A673 (cell line): ENCODE data around the gene STK17B. TPM values are rescaled to one million over a fixed set of nuclear protein-coding genes. Genes with fewer than 3 reads are reported as not detected.

Experiments used
- BruUV-seq: library from RNA; stranded (reverse); fragments of 400-500 nt; replicated peaks from 2 replicates; lab custom pipeline; 2021; lab: Mats Ljungman, UMichigan
- CTCF ChIA-PET: fragments of 300-600 bp; sonication (Branson Sonifier 250); formaldehyde crosslinking; loops from one replicate; lab custom pipeline; 2022; ENCODE audit warnings: antibody characterized with exemption; lab: Charles Lee
- POLR2A ChIA-PET: fragments of 300-600 bp; sonication (Branson Sonifier 250); formaldehyde crosslinking; loops from one replicate; lab custom pipeline; 2022; ENCODE audit warnings: antibody characterized with exemption; ENCODE audit not compliant: low non-redundant PET; lab: Charles Lee
- DNase-seq: peaks from one replicate; pipeline ENCODE4 v3.0.0-alpha.2; 2015; ENCODE audit warnings: low spot score
- H3K27ac ChIP-seq: fragments of 200-600 bp; sonication (generic); 2 replicates; pipeline ENCODE4 v1.5.1; 2016; ENCODE audit warnings: mixed run types, low read depth, mild to moderate bottlenecking, mixed read lengths, antibody characterized with exemption, low read length; ENCODE audit not compliant: poor library complexity, severe bottlenecking
- H3K27me3 ChIP-seq: fragments of 200-600 bp; sonication (generic); replicated peaks from 2 replicates; pipeline ENCODE4 v1.6.1; 2017; ENCODE audit warnings: mixed run types, low read depth, mild to moderate bottlenecking, mixed read lengths, antibody characterized with exemption, low read length; ENCODE audit not compliant: insufficient read depth, poor library complexity
- H3K36me3 ChIP-seq: fragments of 200-600 bp; sonication (generic); 2 replicates; pipeline ENCODE4 v1.6.1; 2016; ENCODE audit warnings: mixed run types, mild to moderate bottlenecking, mixed read lengths, antibody characterized with exemption, low read length; ENCODE audit not compliant: insufficient read depth, poor library complexity, severe bottlenecking
- H3K4me1 ChIP-seq: fragments of 200-600 bp; sonication (generic); 2 replicates; pipeline ENCODE4 v1.6.1; 2017; ENCODE audit warnings: mixed run types, mild to moderate bottlenecking, mixed read lengths, antibody characterized with exemption, low read length; ENCODE audit not compliant: insufficient read depth, poor library complexity, severe bottlenecking
- H3K4me3 ChIP-seq: fragments of 200-600 bp; sonication (generic); 2 replicates; pipeline ENCODE4 v1.5.1; 2016; ENCODE audit warnings: low read depth, mixed run types, mild to moderate bottlenecking, mixed read lengths, low read length; ENCODE audit not compliant: poor library complexity, severe bottlenecking
- H3K9me3 ChIP-seq: fragments of 200-600 bp; sonication (generic); 2 replicates; pipeline ENCODE4 v1.6.1; 2016; ENCODE audit warnings: mixed run types, low read depth, mild to moderate bottlenecking, mixed read lengths, antibody characterized with exemption, low read length; ENCODE audit not compliant: poor library complexity, severe bottlenecking
- EZH2 ChIP-seq: fragments of 200-600 bp; sonication (generic); IDR thresholded peaks from 2 replicates; pipeline ENCODE4 v1.6.1; 2017; ENCODE audit warnings: borderline replicate concordance, low read depth, mild to moderate bottlenecking, mixed read lengths, antibody characterized with exemption, low read length; ENCODE audit not compliant: poor library complexity, severe bottlenecking
- intact Hi-C: fragments of 100-400 bp; cut with micrococcal nuclease; formaldehyde crosslinking; loops from one replicate; pipeline ENCODE4 v1.10.0; 2022; ENCODE audit not compliant: unreplicated experiment
- total RNA-seq: library from RNA; stranded (reverse); gene quantifications from 2 replicates; pipeline ENCODE4 v1.2.3, GENCODE V29; 2021
- TF ChIP-seq, protein P1 (sequence below): fragments of 300-800, 200-600 bp; sonication (generic); conservative IDR thresholded peaks from 2 replicates; pipeline ENCODE4 v1.5.1; 2017; ENCODE audit warnings: low read depth, mild to moderate bottlenecking, antibody characterized with exemption, low read length, moderate library complexity, mixed read lengths

STK17B gene
- total RNA-seq, 1 experiment from 2014 or later: 18.5 TPM

GRCh38 chr2:196214156-196214555 is 42.8 kb upstream of the STK17B start:
- POLR2A ChIA-PET: interaction anchor here (0.7 kb wide), 1 partner anchor 192 kb away, joined by 4 read pairs; no protein-coding TSS in a partner anchor
- no TSS peak for BruUV-seq
- no peak overlapping the region for H3K4me3 ChIP-seq
- H3K4me1 ChIP-seq: no peaks in the 10 kb centered on the region
- no peak overlapping the region for H3K27ac ChIP-seq
- H3K36me3 ChIP-seq: no peaks in the 10 kb centered on the region
- H3K27me3 ChIP-seq: no peaks in the 10 kb centered on the region
- intact Hi-C loops: no loop called here
- TF ChIP-seq, protein P1, sequence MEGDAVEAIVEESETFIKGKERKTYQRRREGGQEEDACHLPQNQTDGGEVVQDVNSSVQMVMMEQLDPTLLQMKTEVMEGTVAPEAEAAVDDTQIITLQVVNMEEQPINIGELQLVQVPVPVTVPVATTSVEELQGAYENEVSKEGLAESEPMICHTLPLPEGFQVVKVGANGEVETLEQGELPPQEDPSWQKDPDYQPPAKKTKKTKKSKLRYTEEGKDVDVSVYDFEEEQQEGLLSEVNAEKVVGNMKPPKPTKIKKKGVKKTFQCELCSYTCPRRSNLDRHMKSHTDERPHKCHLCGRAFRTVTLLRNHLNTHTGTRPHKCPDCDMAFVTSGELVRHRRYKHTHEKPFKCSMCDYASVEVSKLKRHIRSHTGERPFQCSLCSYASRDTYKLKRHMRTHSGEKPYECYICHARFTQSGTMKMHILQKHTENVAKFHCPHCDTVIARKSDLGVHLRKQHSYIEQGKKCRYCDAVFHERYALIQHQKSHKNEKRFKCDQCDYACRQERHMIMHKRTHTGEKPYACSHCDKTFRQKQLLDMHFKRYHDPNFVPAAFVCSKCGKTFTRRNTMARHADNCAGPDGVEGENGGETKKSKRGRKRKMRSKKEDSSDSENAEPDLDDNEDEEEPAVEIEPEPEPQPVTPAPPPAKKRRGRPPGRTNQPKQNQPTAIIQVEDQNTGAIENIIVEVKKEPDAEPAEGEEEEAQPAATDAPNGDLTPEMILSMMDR: no peak
- no peak for TF ChIP-seq EZH2
- H3K9me3 ChIP-seq: no peaks in the 10 kb centered on the region
- CTCF ChIA-PET: no interaction called here
- no peak for DNase-seq

GRCh38 chr2:196213252-196213980 is 42.0 kb upstream of the STK17B start:
- Histone ChIP-seq H3K9me3 (no peaks in the 10 kb centered on the region), H3K27ac (no peak overlapping the region), H3K36me3 (no peaks in the 10 kb centered on the region), H3K4me3 (no peak overlapping the region), H3K4me1 (no peaks in the 10 kb centered on the region), H3K27me3 (no peaks in the 10 kb centered on the region)
- intact Hi-C loops: no loop called here
- DNase-seq: no peak
- CTCF ChIA-PET: no interaction called here
- POLR2A ChIA-PET: interaction anchor here (0.7 kb wide), 1 partner anchor 192 kb away, joined by 4 read pairs; no protein-coding TSS in a partner anchor
- TF ChIP-seq EZH2: no peak
- TF ChIP-seq, protein P1: no peak
- no TSS peak for BruUV-seq

DNA sequence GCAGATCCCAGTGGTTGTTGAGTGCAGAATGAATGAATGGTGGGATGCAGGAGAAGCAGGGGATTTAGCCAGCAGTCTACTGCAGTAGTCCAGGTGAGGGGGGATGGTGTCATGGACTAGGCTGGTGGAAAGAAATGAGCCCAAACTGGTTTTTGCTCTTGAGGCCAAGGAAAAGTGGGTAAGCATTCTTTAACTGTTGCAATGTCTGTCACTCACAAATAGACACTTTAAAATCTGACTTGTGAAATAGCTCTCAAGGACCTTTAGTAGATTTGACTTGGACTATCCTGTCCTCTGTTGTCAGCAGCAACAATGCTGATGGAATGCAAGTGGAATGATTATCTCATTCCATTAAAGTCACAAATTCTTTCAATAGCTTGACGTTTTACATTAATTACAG is 37.5 kb upstream of the STK17B start:
- POLR2A ChIA-PET: no interaction called here
- CTCF ChIA-PET: no interaction called here
- H3K4me3 ChIP-seq: no peak overlapping the region
- intact Hi-C loops: no loop called here
- no peak for DNase-seq
- BruUV-seq: no TSS peak
- H3K9me3 ChIP-seq: no peaks in the 10 kb centered on the region
- H3K36me3 ChIP-seq: no peaks in the 10 kb centered on the region
- TF ChIP-seq, protein P1: no peak
- TF ChIP-seq EZH2: no peak
- peaks cover 12% of the 10 kb centered on the region for H3K4me1 ChIP-seq
- H3K27me3 ChIP-seq: no peaks in the 10 kb centered on the region
- H3K27ac ChIP-seq: no peak overlapping the region
